SJSA1 (cell line): ENCODE data around the gene SGO2. TPM values are rescaled to one million over a fixed set of nuclear protein-coding genes. Genes with fewer than 3 reads are reported as not detected.
A peak's percentile ranks its signal among the peaks of the same experiment; 100 is the strongest.

Experiments
- DNase-seq, 2 experiments: peaks; one replicate each; pipeline ENCODE4 v3.0.0-alpha.2; 2015 to 2020; ENCODE audit warnings: low spot score in 2 of 2, low read depth in 1 of 2
- H3K27ac ChIP-seq: fragments of 250-450 bp; sonication (Bioruptor Pico); 2 replicates; pipeline ENCODE4 v1.5.1; 2020; ENCODE audit warnings: mild to moderate bottlenecking, moderate library complexity
- H3K27me3 ChIP-seq: fragments of 250-450 bp; sonication (Bioruptor Pico); replicated peaks from 2 replicates; pipeline ENCODE4 v1.5.1; 2020; ENCODE audit warnings: mild to moderate bottlenecking, moderate library complexity
- H3K36me3 ChIP-seq: fragments of 250-450 bp; sonication (Bioruptor Pico); 2 replicates; pipeline ENCODE4 v1.5.1; 2020; ENCODE audit warnings: mild to moderate bottlenecking
- H3K4me1 ChIP-seq: fragments of 250-450 bp; sonication (Bioruptor Pico); replicated peaks from 2 replicates; pipeline ENCODE4 v1.6.1; 2021; ENCODE audit warnings: mild to moderate bottlenecking
- H3K4me3 ChIP-seq: fragments of 250-450 bp; sonication (Bioruptor Pico); 2 replicates; pipeline ENCODE4 v1.5.1; 2020; ENCODE audit warnings: mild to moderate bottlenecking
- H3K9me3 ChIP-seq: fragments of 250-450 bp; sonication (Bioruptor Pico); replicated peaks from 2 replicates; pipeline ENCODE4 v1.5.1; 2020; ENCODE audit warnings: mild to moderate bottlenecking
- total RNA-seq: library from RNA; depleted of rRNA; stranded (reverse); fragments of >200 nt; shearing (Covaris generic); gene quantifications from 2 replicates; pipeline ENCODE4 v1.2.3, GENCODE V29; 2014

SGO2 gene
- total RNA-seq, 1 experiment from 2014 or later = 22.9 TPM

DNA sequence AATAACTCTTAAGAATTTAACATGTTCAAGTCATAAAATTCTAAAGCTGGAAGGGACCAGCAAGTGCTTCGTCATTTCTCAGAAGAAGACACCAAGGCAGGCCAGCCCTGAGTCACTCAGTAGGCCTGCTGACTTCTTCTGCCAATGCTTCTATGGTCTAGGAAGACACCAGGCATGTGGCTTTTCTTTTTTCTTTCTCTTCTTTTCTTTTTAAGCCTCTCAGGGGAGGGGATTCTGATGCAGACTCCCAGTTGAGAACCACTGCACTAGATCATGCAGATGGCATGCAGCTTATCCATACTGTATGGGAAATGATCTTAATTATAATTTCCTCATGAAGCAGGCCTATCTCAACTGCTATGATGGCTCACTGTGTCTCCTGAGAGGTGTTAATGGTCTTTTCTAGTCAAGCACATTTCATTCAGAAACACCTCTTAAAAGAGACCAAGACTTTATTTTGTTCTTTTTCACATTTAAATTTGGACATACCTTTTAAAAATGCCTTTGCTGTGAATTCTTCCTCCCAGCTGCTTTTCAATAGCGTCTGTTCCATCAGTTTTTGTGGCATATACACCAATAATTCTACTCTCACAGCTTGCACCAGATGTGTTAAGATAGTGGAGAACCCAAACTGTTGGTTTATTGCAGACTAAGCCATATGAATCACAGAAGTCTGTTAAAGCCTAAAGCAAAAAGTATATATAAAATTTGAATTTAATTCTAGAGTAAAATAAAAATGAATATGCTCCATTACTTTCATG is 27.4 kb upstream of the SGO2 start:
- Histone ChIP-seq H3K4me3 (no peak overlapping the region), H3K9me3 (no peaks in the 10 kb centered on the region), H3K27ac (no peak overlapping the region), H3K36me3 (peaks cover 7% of the 10 kb centered on the region; the same call in 1 of the 2 replicates), H3K27me3 (no peaks in the 10 kb centered on the region), H3K4me1 (no peaks in the 10 kb centered on the region)
- no peak for DNase-seq

DNA sequence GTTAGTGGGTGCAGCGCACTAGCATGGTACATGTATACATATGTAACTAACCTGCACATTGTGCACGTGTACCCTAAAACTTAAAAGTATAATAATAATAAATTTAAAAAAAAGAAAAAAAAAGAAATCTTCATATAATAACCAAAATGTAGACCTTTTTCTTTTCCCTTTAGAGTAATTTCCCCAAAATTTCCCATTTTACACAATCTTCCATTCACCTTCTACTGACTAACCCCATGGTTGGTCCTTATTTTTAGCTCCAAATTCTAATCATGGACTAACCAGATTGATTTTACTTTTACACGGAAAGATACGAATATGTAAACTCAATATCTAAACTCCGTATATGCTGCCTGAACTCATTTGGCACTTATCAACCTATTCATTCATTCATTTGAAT is 23.8 kb upstream of the SGO2 start:
- Histone ChIP-seq H3K9me3 (no peaks in the 10 kb centered on the region), H3K4me3 (no peak overlapping the region), H3K4me1 (no peaks in the 10 kb centered on the region), H3K27me3 (no peaks in the 10 kb centered on the region), H3K36me3 (peaks cover 7% of the 10 kb centered on the region; the same call in 1 of the 2 replicates), H3K27ac (no peak overlapping the region)
- DNase-seq = no peak

DNA sequence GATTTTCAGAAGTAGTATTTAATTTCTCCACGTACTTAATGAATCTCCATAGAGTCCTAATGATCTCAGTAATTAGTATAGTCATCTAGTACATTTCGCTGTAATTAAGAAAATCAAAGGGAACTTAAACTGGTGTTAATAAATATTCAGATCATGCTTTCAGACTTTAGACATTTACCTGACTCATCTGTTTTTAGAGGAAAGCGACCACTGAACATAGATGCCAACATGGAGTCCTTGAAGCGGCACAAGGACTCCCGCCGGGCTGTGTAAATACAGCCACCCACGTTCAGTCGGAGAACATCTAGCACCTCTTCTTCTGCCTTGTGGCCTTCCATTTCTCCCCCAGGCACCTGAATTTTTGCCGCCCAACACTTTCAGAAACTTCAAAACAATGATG is 19.3 kb upstream of the SGO2 start:
- Histone ChIP-seq H3K36me3 (peaks cover 15% of the 10 kb centered on the region; the same call in 1 of the 2 replicates), H3K4me3 (no peak overlapping the region), H3K27me3 (no peaks in the 10 kb centered on the region), H3K9me3 (no peaks in the 10 kb centered on the region), H3K27ac (no peak overlapping the region), H3K4me1 (peaks cover 8% of the 10 kb centered on the region)
- DNase-seq = no peak

DNA sequence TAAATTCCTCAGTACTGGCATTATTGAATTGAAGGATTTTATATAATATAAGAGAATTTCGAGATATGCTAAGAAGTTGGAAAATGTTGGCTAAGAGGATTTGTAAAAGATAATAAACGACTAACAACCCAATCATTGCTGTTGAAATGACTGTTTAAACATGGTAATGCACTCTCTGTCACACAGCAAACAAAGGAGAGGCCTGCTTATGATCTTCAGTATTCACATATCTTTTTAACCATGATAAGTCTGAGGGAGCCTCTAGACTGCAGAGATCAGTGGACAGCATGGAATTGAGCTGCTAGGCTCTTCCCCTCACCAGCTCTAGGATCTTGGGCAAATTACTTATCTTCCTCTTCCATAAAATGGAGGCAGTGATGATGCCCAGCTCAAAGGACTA is 18.8 kb upstream of the SGO2 start:
- H3K36me3 ChIP-seq = peaks cover 15% of the 10 kb centered on the region; the same call in 1 of the 2 replicates
- no peaks in the 10 kb centered on the region for H3K27me3 ChIP-seq
- no peak overlapping the region for H3K27ac ChIP-seq
- no peaks in the 10 kb centered on the region for H3K9me3 ChIP-seq
- DNase-seq = no peak
- no peak overlapping the region for H3K4me3 ChIP-seq
- peaks cover 8% of the 10 kb centered on the region for H3K4me1 ChIP-seq

DNA sequence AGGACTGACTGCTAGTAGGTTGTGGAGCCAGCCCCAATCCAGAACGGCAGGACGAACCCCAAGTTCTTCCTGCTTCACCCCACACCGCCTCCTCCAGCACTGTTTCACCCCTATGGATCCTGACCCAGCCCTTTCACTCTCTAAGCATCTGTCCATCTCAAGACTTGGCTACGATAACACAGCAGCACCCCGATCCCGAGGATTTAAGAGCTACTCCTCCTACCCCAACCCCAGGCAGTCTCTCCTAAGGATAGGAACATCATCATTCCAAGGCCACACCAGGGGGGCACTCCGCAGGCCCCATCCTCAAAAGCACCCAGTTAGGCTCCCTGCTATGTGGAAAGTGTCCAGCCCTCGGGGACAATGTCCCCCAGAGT is 16.8 kb upstream of the SGO2 start:
- Histone ChIP-seq H3K4me1 (peaks cover 8% of the 10 kb centered on the region), H3K4me3 (peak overlapping the region; percentile 84), H3K27ac (peak overlapping the region; percentile 63), H3K27me3 (no peaks in the 10 kb centered on the region; the same call in 1 of the 2 replicates), H3K36me3 (peaks cover 11% of the 10 kb centered on the region; the same call in 1 of the 2 replicates), H3K9me3 (no peaks in the 10 kb centered on the region)
- DNase-seq = no peak

DNA sequence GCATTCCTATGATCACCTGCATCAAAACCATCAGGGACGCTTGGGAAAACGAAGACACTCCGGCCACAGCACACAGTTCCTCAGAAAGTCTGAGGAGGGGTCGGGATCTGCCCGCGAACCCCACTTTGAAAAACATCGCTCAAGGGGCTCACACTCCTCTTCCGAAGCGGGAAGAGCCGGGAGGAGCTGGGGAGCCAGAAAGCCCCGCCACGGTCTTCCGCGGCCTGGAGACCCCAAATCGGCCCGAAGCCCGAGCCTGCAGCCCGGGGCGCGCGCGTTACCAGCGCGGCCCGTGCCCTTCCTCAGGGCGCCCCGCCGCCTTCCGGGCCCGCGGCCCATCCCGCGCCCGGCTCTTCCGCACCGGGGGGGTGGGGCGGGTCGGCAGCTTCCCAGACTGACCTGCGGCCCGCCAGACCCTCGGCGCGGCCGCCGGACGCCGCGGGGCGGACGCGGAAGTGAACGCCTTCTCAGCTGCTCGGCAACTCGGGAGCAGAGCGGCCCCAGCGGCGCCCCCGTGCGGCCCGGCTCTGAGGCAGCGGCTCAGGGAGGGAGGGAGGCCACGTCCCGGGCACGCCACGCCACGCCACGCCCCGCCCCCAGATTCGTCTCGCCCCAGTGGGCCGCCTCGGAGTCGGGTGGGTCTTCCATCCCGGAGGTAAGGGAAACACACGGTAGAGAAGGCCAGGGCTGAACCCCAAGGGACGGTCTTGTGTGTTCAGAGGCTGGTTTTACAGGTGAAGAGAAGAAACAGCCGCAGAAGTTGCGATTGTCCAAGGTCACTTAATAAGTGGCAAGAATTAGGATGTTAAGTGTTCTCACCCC is 16.2 kb upstream of the SGO2 start, which contains the start of gene KCTD18:
Gene KCTD18, minus strand, starts transcription at position 457 of the 822 bp plus-strand sequence. CDS start 3,052 bp downstream, outside the sequence.
- DNase-seq = peak; percentile 85 to 90
- H3K27me3 ChIP-seq = no peaks in the 10 kb centered on the region; the same call in 1 of the 2 replicates
- no peaks in the 10 kb centered on the region for H3K9me3 ChIP-seq
- peaks cover 8% of the 10 kb centered on the region; the same call in 1 of the 2 replicates for H3K36me3 ChIP-seq
- H3K4me1 ChIP-seq = peaks cover 8% of the 10 kb centered on the region
- peak within 1 kb of the TSS; percentile 84 for H3K4me3 ChIP-seq
- peak within 1 kb of the TSS; percentile 63 for H3K27ac ChIP-seq

DNA sequence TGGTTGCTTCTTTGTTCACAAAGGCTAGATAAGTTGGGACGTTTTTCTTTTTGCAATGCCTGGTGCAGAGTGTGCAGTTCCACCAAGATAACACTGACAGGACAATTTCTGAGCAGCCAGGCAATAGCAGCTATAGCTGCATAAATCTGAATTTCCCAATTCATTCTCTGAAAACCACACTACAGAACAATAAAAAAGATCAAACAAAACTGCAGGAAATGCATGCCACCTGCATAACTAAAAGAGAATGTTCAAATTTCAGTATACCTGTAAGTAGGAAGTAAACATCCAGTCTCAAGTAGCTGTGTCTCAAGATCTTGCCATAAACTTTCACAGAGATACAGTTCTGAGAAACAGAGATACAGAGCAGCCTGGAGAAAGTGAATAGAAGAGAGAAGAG is 10.9 kb upstream of the SGO2 start:
- H3K9me3 ChIP-seq = 0 out of 2 replicates have a peak, but pooled peaks cover 3% of the 10 kb centered on the region
- no peaks in the 10 kb centered on the region; the same call in 1 of the 2 replicates for H3K4me1 ChIP-seq
- no peaks in the 10 kb centered on the region for H3K36me3 ChIP-seq
- H3K27me3 ChIP-seq = peaks cover 3% of the 10 kb centered on the region; the same call in 1 of the 2 replicates
- H3K27ac ChIP-seq = no peak overlapping the region
- DNase-seq = no peak
- no peak overlapping the region for H3K4me3 ChIP-seq

DNA sequence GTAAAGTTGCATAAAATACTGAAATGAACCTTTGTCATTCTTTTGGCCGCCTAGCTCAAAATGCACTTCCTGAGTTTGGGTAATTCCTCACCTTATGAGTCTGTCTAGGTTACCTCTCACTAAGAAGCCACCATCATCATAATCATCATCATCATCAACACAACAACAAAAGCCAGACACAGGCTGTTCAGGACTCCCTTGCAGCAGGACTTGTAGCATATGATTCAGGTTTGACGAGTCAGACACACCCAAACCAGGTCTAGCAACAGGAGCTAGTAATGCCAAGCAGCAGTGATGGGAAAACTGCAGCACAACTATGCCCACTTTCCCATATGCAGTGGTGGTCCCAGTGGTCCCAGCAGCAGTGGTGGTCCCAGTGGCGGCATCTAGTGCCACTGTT is 2.8 kb upstream of the SGO2 start:
- Histone ChIP-seq H3K36me3 (no peaks in the 10 kb centered on the region), H3K4me1 (peaks cover 19% of the 10 kb centered on the region), H3K27me3 (0 out of 2 replicates have a peak, but pooled peaks cover 3% of the 10 kb centered on the region), H3K9me3 (0 out of 2 replicates have a peak, but pooled peaks cover 3% of the 10 kb centered on the region), H3K27ac (no peak overlapping the region), H3K4me3 (no peak overlapping the region)
- no peak for DNase-seq

DNA sequence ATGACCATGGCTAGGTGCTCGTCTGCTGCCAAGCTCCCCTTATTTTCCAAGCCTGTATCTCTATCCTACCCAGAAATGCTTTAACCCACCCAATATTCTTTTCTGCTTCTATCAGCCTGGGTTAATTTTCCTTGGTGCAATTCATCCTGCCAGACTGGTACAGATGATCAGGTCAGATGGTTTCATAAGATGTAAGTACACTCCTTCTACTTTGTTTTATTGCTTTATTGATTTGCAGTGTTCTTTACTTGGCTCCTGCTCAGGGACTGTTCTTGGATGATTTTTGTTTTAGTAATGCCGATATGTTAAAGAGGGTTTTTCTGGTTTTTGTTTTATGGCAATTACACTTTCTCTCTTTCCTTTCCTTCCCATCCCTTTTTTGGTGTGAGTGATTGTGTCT is 2.4 kb upstream of the SGO2 start:
- H3K36me3 ChIP-seq = no peaks in the 10 kb centered on the region
- H3K4me1 ChIP-seq = peaks cover 21% of the 10 kb centered on the region
- H3K9me3 ChIP-seq = 0 out of 2 replicates have a peak, but pooled peaks cover 3% of the 10 kb centered on the region
- no peak overlapping the region for H3K27ac ChIP-seq
- H3K27me3 ChIP-seq = 0 out of 2 replicates have a peak, but pooled peaks cover 3% of the 10 kb centered on the region
- no peak for DNase-seq
- no peak overlapping the region for H3K4me3 ChIP-seq

DNA sequence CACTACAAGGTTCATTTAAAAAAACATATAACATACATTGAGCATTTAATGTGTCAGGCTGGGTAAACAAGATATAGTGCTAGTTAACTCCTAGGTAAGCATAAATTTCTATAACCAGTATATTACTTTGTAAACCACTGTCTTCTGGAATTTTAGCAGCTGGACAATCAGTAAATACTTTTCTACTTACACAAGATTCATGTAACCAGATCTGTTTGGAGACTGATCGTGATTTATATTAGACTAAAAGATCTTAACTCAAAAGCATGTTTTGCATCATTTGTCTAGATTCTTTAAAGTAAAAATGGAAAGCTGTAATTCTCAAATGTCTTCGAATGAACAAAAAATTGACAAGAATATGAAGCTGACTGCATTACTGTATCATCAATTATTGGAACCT is 941 bp upstream of the SGO2 start:
- Histone ChIP-seq H3K9me3 (no peaks in the 10 kb centered on the region), H3K4me3 (no peak overlapping the region), H3K27ac (no peak overlapping the region), H3K4me1 (peaks cover 25% of the 10 kb centered on the region), H3K36me3 (no peaks in the 10 kb centered on the region), H3K27me3 (no peaks in the 10 kb centered on the region)
- no peak for DNase-seq

DNA sequence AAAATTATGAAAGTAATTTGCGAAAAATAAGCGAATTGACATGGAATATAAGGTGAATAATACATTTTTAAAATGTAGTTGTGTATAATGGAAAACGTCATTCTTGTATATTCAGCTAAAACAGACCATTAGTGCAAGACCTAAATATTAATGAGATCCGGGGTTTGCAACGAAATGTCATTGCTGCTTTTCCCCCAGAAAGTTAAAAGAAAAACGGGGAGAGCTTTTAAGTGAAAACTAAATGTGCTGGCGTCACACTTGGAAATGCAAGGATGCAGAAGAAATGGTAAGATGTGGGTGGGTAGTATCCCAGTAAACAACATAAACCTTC is 491 bp upstream of the SGO2 start:
- H3K27me3 ChIP-seq = no peaks in the 10 kb centered on the region
- no peaks in the 10 kb centered on the region for H3K9me3 ChIP-seq
- no peaks in the 10 kb centered on the region for H3K36me3 ChIP-seq
- peak overlapping the region; percentile 64 for H3K4me3 ChIP-seq
- peaks cover 25% of the 10 kb centered on the region for H3K4me1 ChIP-seq
- peak overlapping the region; percentile 16; the same call in 1 of the 2 replicates for H3K27ac ChIP-seq
- DNase-seq = no peak

DNA sequence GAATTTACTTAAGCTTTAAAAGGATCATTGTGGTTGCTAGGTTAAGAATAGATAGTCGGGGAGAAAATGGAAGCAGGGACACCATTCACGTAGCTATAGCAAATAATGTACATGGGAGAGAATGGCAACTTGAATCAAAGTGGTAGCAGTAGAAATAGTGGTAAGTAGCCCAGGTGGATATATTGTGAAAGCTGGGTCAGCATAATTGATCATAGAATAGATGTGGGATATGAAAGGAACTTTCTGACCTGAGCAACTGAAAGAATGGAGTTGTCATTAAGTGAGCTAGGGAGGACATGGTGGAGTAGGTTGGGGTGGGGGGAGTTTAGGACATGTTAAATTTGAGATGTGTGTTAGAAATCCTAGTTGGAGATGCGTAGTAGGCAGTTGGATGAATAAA is 2.2 kb downstream of the SGO2 start:
- Histone ChIP-seq H3K36me3 (peaks cover 4% of the 10 kb centered on the region), H3K9me3 (no peaks in the 10 kb centered on the region), H3K27ac (no peak overlapping the region), H3K4me1 (peaks cover 25% of the 10 kb centered on the region), H3K4me3 (no peak overlapping the region), H3K27me3 (no peaks in the 10 kb centered on the region)
- no peak for DNase-seq

DNA sequence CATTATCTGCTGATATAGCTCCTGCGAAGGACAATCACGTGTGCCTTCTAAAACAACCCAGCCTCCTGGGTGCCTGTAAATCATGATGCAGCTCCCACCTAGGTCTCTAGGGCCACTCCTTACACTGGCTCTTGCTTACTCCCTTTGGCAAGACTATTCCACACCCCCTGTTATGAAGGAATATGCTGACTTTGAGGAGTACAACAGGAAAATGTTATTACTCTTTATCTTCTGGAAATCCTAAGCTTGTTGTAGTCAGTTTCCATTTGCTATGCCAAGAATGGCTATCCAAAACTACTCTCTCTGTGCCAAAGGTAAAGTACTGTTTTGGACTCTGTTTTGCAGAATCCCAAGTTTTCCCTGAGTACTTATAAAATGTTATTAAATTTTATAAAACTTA is 7.7 kb downstream of the SGO2 start:
- no peaks in the 10 kb centered on the region for H3K27me3 ChIP-seq
- no peaks in the 10 kb centered on the region for H3K9me3 ChIP-seq
- H3K4me3 ChIP-seq = no peak overlapping the region
- peaks cover 2% of the 10 kb centered on the region; the same call in 1 of the 2 replicates for H3K4me1 ChIP-seq
- no peak overlapping the region for H3K27ac ChIP-seq
- no peak for DNase-seq
- H3K36me3 ChIP-seq = peaks cover 48% of the 10 kb centered on the region

DNA sequence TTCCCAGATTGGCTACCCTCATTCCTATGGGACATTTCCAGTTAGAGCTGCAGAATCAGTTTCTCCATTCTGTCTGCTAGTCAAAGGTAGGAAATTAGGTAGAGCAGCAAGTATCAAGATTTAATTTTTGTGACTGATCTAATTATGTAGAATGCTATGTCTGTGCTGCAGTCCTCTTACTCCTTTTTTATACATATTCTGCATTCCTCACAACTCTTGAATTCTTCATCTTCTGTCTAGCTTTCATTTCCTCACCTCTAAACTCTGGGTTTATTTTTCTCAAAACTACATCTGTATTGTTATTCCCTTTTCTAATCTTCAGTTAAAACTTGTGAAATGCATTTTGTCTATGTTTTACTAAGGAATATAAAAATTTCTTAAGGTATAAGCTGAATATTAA is 8.6 kb downstream of the SGO2 start:
- DNase-seq = no peak
- no peaks in the 10 kb centered on the region for H3K27me3 ChIP-seq
- no peaks in the 10 kb centered on the region for H3K9me3 ChIP-seq
- H3K4me3 ChIP-seq = no peak overlapping the region
- H3K27ac ChIP-seq = no peak overlapping the region
- no peaks in the 10 kb centered on the region for H3K4me1 ChIP-seq
- peaks cover 55% of the 10 kb centered on the region for H3K36me3 ChIP-seq
